ENCODE results near the gene OCEL1.
"Not testable (repeated sequence)": the region's sequence is repeated elsewhere in the genome, so short reads cannot be mapped to it uniquely, and the experiment has no call there.

The OCEL1 gene

GRCh38 chr19:17266589-17266974 is 40.6 kb downstream of the OCEL1 start:
- no peak for DNase-seq

- peak; percentile 92 to 94 for DNase-seq
These were observed 41.2 kb downstream of the OCEL1 start, which contains the start of gene BABAM1 for GRCh38 chr19:17266975-17267788. BABAM1 (plus strand) TSS chr19:17267443; CDS start chr19:17268807, 1,364 bp downstream.

DNA sequence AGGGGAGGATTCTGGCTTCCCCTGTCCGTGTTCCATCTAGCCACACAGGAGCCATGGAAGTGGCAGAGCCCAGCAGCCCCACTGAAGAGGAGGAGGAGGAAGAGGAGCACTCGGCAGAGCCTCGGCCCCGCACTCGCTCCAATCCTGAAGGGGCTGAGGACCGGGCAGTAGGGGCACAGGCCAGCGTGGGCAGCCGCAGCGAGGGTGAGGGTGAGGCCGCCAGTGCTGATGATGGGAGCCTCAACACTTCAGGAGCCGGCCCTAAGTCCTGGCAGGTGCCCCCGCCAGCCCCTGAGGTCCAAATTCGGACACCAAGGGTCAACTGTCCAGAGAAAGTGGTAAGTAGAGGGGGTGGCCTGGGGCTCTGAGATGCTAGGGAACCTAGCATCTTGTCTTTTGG is 42.7 kb downstream of the OCEL1 start:
- no peak for DNase-seq

- not testable (repeated sequence) for DNase-seq
These were observed 48.9 kb downstream of the OCEL1 start for GRCh38 chr19:17274892-17275291.

DNA sequence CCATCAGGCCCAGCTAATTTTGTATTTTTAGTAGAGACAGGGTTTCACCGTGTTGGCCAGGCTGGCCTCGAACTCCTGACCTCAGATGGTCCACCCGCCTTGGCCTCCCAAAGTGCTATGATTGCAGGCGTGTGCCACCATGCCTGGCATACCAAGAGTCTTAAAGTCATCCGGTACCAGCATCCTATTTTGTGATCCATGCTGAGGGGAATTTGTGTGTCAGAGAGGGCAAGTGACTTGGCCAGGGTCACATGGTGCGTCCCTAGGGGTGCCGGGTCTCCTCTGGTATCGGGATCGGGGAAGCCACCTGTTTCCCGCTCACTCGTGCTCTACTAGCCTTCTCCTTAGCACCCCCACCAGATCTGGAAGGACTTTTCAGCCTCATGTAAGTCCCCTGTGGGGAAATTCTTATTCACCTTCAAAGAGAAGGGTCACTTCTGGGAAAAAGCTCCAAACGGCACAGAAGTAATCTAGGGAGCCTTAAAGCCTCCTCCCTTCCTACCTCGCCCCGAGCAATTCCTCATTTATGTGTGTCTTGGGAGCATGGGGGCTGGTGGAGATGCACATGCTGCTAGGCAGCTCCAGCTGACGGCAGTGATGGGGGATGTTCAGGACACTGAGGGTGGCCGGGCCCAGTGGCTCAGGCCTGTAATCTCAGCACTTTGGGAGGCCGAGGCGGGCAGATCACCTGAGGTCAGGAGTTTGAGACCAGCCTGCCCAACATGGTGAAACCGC is 49.6 kb downstream of the OCEL1 start:
- no peak for DNase-seq
